AG04450 (cell line): ENCODE measurements around the gene MYO1B. TPM values are rescaled to one million over a fixed set of nuclear protein-coding genes. Genes with fewer than 3 reads are reported as not detected.
A peak's percentile ranks its signal among the peaks of the same experiment; 100 is the strongest.

ENCODE experiments used
- CTCF ChIA-PET: fragments of 300-600, 350-600 bp; formaldehyde crosslinking; extraction: SDS; loops from one replicate; lab custom pipeline; 2022; ENCODE audit warnings: antibody characterized with exemption, inconsistent platforms; lab: Charles Lee
- POLR2A ChIA-PET: fragments of 350-600 bp; formaldehyde crosslinking; extraction: SDS; loops from one replicate; lab custom pipeline; 2021; ENCODE audit warnings: antibody characterized with exemption, inconsistent platforms; lab: Yijun Ruan, JAX
- DNase-seq: peaks from one replicate; pipeline ENCODE4 v3.0.0-alpha.2; 2011; ENCODE audit warnings: low read depth, low spot score
- H3K27ac ChIP-seq: one replicate; pipeline ENCODE4 v1.5.1; 2012; ENCODE audit warnings: low read depth, low read length, control low read depth
- H3K27me3 ChIP-seq: one replicate; pipeline ENCODE4 v1.6.0; 2012; ENCODE audit warnings: low read length; ENCODE audit not compliant: control insufficient read depth, insufficient read depth
- H3K4me3 ChIP-seq: 2 replicates; pipeline ENCODE4 v1.5.1; 2011; ENCODE audit warnings: mild to moderate bottlenecking, low read depth, low read length, control low read depth
- H3K9me3 ChIP-seq: 2 replicates; pipeline ENCODE4 v1.5.1; 2012; ENCODE audit warnings: low read length; ENCODE audit not compliant: control insufficient read depth, insufficient read depth
- CTCF ChIP-seq: IDR thresholded peaks from 2 replicates; pipeline ENCODE4 v1.5.1; 2011; ENCODE audit warnings: low read depth, low read length, control low read depth, inconsistent platforms
- polyA plus RNA-seq: library from polyadenylated mRNA; depleted of rRNA; stranded (reverse); fragments of >200 nt; gene quantifications from 2 replicates; pipeline ENCODE4 v1.2.3, GENCODE V29; 2011

The MYO1B gene
- polyA plus RNA-seq, 1 experiment, result 149 TPM

DNA sequence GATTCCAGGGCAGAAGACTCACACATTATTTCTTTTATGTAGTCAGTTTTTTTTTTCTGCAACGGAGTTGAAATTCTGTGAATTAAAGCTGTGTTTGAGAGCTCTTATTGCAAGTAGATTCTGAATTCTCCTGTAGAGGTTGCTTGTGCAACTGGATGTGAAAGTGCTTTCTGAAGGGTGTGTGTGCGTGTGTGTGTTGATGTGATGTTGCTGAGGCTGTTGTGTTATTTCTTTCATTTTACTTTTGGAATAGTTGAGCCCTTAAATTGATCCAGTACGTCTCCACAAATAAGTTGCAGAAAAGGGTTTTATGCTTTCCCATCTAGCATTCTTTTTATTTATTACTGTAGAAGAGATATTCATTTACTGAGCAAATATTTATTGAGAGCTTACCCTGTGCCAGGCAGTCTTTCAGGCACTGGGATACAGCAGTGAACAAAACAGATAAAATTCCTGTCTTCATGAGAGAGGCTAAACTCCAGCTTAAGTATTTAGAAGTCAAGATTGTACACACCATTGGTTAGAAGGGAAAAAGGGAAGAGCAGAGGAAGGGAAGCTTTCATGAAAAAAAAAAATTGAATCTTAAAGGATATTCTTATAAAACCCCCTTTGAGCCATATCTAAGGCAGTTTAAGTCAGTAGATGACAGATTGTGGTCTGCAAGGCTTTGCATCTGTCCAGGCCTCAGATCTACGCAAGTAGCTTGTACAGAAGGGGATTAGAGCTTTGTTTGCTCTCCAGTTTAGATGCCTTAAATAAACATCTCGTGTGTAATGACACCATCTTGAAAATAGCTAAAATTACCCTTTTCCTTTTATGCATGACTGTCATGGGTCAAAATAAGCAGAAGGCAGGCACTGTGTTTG, 58.2 kb downstream of the MYO1B start:
- Histone ChIP-seq H3K27me3 (no peaks in the 10 kb centered on the region), H3K4me3 (no peak overlapping the region), H3K9me3 (no peaks in the 10 kb centered on the region), H3K27ac (no peak overlapping the region)
- no peak for DNase-seq
- TF ChIP-seq CTCF, result no peak
- ChIA-PET POLR2A (interaction anchor here (0.7 to 2.1 kb wide), 4 partner anchors 9 to 251 kb away, joined by 3 to 6 read pairs (median 4); no protein-coding TSS in a partner anchor), CTCF (interaction anchor here (0.6 to 1.7 kb wide), 8 partner anchors 42 to 1497 kb away, joined by 3 to 16 read pairs (median 4); no protein-coding TSS in a partner anchor)

DNA sequence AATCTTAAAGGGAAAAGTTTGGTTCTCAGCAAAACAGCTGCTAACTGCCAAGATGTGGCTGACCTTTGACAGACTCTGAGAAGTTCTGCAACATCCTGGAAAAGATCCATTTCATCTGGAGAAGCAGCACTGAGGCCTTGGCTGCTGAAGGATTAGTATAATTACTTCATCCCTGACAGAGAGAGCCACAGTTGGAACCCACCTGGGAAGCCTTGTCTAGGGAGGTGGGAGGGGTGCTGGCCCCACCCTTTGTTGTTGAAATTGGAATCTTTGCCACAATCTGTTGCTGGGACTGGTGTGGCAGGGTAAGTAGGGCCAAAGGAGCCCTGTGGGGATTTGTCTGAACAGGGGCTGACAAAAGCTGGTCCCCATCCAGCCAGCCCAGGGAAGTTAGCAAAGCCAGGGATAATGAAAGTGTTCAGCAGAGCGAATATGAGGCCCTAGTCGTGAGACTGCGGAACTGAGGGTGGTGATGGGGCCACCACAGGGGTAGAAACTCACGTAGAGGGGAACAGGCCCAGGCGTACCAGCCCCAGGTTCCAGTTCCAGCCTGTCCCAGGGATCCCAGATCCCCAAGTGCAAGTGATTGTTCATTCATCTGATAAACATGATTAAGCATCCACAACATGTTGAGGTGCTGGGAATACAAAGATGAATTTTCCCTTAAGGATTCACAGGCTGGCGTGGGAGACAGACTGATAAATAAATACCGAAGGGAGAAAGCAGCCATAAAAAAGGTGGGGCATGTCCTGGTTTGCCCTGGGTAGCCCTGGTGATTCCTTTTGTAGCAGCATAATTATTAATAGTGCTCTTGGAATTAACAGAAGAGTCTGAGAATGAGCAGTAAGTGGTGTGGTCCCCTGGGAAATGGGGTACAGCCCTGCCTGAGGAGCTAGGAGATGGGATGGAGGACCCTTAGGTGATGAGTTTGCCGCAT, 60.0 kb downstream of the MYO1B start:
- peak; percentile 76 for DNase-seq
- CTCF ChIA-PET, result no interaction called here

GRCh38 chr2:191308026-191308425, 62.8 kb downstream of the MYO1B start:
- POLR2A ChIA-PET, result no interaction called here
- no peak for DNase-seq

More for the DNA sequence above, 60.0 kb downstream of the MYO1B start:
- TF ChIP-seq CTCF, result no peak
- H3K27me3 ChIP-seq, result no peaks in the 10 kb centered on the region
- H3K4me3 ChIP-seq, result no peak overlapping the region
- peak overlapping the region; percentile 82 for H3K27ac ChIP-seq
- H3K9me3 ChIP-seq, result no peaks in the 10 kb centered on the region
- POLR2A ChIA-PET, result interaction anchor here (2.1 kb wide), 1 partner anchor 61 kb away, joined by 6 read pairs; no protein-coding TSS in a partner anchor

DNA sequence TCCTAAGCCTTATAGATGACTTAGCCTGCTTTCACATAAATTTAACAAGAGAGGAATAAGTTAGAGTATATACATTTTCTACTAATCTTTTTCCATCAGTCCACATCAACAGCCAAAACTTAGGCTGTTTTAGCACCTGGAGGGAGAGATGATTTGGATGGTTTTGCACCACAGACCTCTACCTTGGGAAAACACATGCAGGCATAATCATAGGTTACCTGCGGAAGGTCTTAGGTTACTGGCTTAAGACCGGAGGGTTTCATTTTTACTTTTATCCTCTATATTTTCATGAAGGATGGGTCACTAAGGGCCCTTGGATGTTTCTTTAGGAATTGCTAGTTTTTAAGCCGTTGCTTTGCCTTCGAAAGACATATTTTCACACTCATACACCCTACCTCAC, 66.0 kb downstream of the MYO1B start:
- ChIA-PET POLR2A (interaction anchor here (1.1 kb wide), 1 partner anchor 145 kb away, joined by 4 read pairs; no protein-coding TSS in a partner anchor), CTCF (no interaction called here)
- Histone ChIP-seq H3K27me3 (no peaks in the 10 kb centered on the region), H3K9me3 (no peaks in the 10 kb centered on the region), H3K27ac (no peak overlapping the region), H3K4me3 (no peak overlapping the region)
- no peak for TF ChIP-seq CTCF
- DNase-seq, result no peak

More at GRCh38 chr2:191308026-191308425, 62.8 kb downstream of the MYO1B start:
- no peak overlapping the region for H3K4me3 ChIP-seq
- no peak for TF ChIP-seq CTCF
- no peaks in the 10 kb centered on the region for H3K9me3 ChIP-seq
- CTCF ChIA-PET, result no interaction called here
- H3K27ac ChIP-seq, result no peak overlapping the region
- no peaks in the 10 kb centered on the region for H3K27me3 ChIP-seq
